Cardiac muscle cell (in vitro differentiated cells and primary cell): ENCODE data around the gene CYTIP. TPM values are rescaled to one million over a fixed set of nuclear protein-coding genes. Genes with fewer than 3 reads are reported as not detected.

ENCODE experiments used
- DNase-seq, 2 donors: peaks; one replicate each; pipeline versions ENCODE4 v3.0.0 to v3.0.0-alpha.2; 2010 to 2017; ENCODE audit warnings: low read depth in 1 of 2, low spot score in 1 of 2
- H3K27ac ChIP-seq: fragments of 200-600 bp; sonication (generic); 2 replicates; pipeline ENCODE4 v1.5.1; 2016
- H3K27me3 ChIP-seq: fragments of 200-600 bp; sonication (generic); 2 replicates; pipeline ENCODE4 v1.6.0; 2016; ENCODE audit warnings: control low read depth
- H3K36me3 ChIP-seq: fragments of 200-600 bp; sonication (generic); 2 replicates; pipeline ENCODE4 v1.5.1; 2016; ENCODE audit warnings: control low read depth
- H3K4me1 ChIP-seq: fragments of 200-600 bp; sonication (generic); 2 replicates; pipeline ENCODE4 v1.8.1; 2017; ENCODE audit warnings: low read depth, mild to moderate bottlenecking, mixed run types
- H3K4me3 ChIP-seq: fragments of 200-600 bp; sonication (generic); 2 replicates; pipeline ENCODE4 v1.5.1; 2016; ENCODE audit warnings: mild to moderate bottlenecking
- H3K9me3 ChIP-seq: fragments of 200-600 bp; sonication (generic); 2 replicates; pipeline ENCODE4 v1.5.1; 2017; ENCODE audit warnings: low read depth, mild to moderate bottlenecking, control low read depth
- CTCF ChIP-seq: IDR thresholded peaks from 2 replicates; pipeline ENCODE4 v1.5.1; 2012; ENCODE audit warnings: low read depth, mild to moderate bottlenecking, low read length
- polyA plus RNA-seq: library from polyadenylated mRNA; unstranded; fragments of >200 nt; fragmentation: Nextera tagmentation; extraction: Ambion mirVana; gene quantifications from 2 replicates; pipeline ENCODE4 v1.2.1, GENCODE V29; 2016
- total RNA-seq: library from RNA; depleted of rRNA; stranded (reverse); fragments of >200 nt; gene quantifications from 2 replicates; pipeline ENCODE4 v1.2.3, GENCODE V29; 2016

The CYTIP gene
- total and polyA plus RNA-seq, 2 experiments from 2014 or later = not detected

DNA sequence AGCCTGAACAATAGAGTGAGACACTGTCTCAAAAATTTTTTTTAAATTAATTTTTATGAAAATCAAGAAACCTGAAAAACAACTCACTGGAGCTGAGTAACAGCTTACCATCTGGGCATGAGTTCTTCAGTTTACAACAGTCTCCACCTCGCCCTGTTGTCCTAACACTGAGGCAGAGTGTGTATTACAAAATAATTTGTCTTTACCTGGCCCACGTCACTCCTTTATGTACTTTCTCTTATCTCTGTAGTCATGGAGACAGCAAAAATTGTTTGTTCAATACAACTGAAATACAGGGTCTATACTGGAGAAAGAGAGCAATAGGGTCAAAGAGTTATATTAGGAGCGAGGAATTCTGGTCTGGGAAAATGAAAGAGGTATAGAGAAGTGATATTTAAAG is 48.1 kb downstream of the CYTIP start:
- Histone ChIP-seq H3K27ac (no peak overlapping the region), H3K4me1 (no peaks in the 10 kb centered on the region), H3K4me3 (no peak overlapping the region), H3K36me3 (no peaks in the 10 kb centered on the region), H3K9me3 (no peaks in the 10 kb centered on the region), H3K27me3 (no peaks in the 10 kb centered on the region)
- no peak for TF ChIP-seq CTCF
- no peak for DNase-seq

GRCh38 chr2:157394928-157395327 is 49.0 kb downstream of the CYTIP start:
- peak in 1 of 2 donors; percentile 4 for DNase-seq
- Histone ChIP-seq H3K4me3 (no peak overlapping the region), H3K27ac (no peak overlapping the region), H3K36me3 (no peaks in the 10 kb centered on the region), H3K9me3 (no peaks in the 10 kb centered on the region), H3K27me3 (no peaks in the 10 kb centered on the region), H3K4me1 (no peaks in the 10 kb centered on the region)
- no peak for TF ChIP-seq CTCF

GRCh38 chr2:157393348-157393747 is 50.5 kb downstream of the CYTIP start:
- Histone ChIP-seq H3K27ac (no peak overlapping the region), H3K36me3 (no peaks in the 10 kb centered on the region), H3K4me3 (no peak overlapping the region), H3K4me1 (no peaks in the 10 kb centered on the region), H3K9me3 (no peaks in the 10 kb centered on the region), H3K27me3 (no peaks in the 10 kb centered on the region)
- TF ChIP-seq CTCF = no peak
- DNase-seq = no peak

GRCh38 chr2:157388827-157389226 is 55.1 kb downstream of the CYTIP start:
- H3K4me3 ChIP-seq = no peak overlapping the region
- TF ChIP-seq CTCF = no peak
- no peaks in the 10 kb centered on the region for H3K36me3 ChIP-seq
- H3K9me3 ChIP-seq = no peaks in the 10 kb centered on the region
- no peak overlapping the region for H3K27ac ChIP-seq
- H3K27me3 ChIP-seq = no peaks in the 10 kb centered on the region
- no peak for DNase-seq
- H3K4me1 ChIP-seq = no peaks in the 10 kb centered on the region

DNA sequence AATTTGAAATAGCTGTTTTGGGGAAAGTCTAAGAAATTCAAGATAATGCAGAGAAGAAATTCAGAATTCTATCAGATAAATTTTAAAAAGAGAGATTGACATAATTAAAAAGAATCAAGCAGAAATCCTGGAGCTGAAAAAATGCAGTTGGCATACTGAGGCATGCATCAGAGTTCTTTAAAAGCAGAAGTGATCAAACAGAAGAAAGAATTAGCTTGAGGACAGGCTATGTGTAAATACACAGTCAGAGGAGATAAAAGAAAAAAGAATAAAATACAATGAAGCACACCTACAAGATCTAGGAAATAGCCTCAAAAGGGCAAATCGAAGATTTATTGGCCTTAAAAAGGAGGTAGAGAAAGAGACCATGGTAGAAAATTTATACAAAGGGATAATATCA is 57.1 kb downstream of the CYTIP start:
- H3K9me3 ChIP-seq = no peaks in the 10 kb centered on the region
- H3K4me1 ChIP-seq = no peaks in the 10 kb centered on the region
- no peak for DNase-seq
- TF ChIP-seq CTCF = no peak
- H3K36me3 ChIP-seq = no peaks in the 10 kb centered on the region
- H3K27ac ChIP-seq = no peak overlapping the region
- H3K27me3 ChIP-seq = no peaks in the 10 kb centered on the region
- H3K4me3 ChIP-seq = no peak overlapping the region

GRCh38 chr2:157386247-157386646 is 57.6 kb downstream of the CYTIP start:
- Histone ChIP-seq H3K4me1 (no peaks in the 10 kb centered on the region), H3K9me3 (no peaks in the 10 kb centered on the region), H3K27ac (no peak overlapping the region), H3K27me3 (no peaks in the 10 kb centered on the region), H3K36me3 (no peaks in the 10 kb centered on the region), H3K4me3 (no peak overlapping the region)
- TF ChIP-seq CTCF = no peak
- DNase-seq = no peak
